ENCODE data around the gene NTRK3.

- TF ChIP-seq CTCF (IDR thresholded peaks at IDR 0.05) = no peak
- no peak for TF ChIP-seq POLR2A (IDR thresholded peaks at IDR 0.05)
- TF ChIP-seq POLR2AphosphoS5 (IDR thresholded peaks at IDR 0.05) = no peak
Measured at GRCh38 chr15:87873516-87873915, 383.0 kb downstream of the NTRK3 start.

Measured in upper lobe of left lung (tissue), 4 donors.